Vagina (tissue), 2 donors: Measurements from ENCODE around the gene ZNF558. TPM values are rescaled to one million over a fixed set of nuclear protein-coding genes. Genes with fewer than 3 reads are reported as not detected.

ENCODE experiments used
- DNase-seq, 2 donors: peaks; one replicate each; pipeline ENCODE4 v3.0.0-alpha.2; 2017; ENCODE audit errors: extremely low spot score in 2 of 2
- H3K27ac ChIP-seq: fragments of 200-600 bp; sonication (generic); one replicate; pipeline ENCODE4 v1.5.1; 2019
- H3K27me3 ChIP-seq: fragments of 200-600 bp; sonication (generic); one replicate; pipeline ENCODE4 v1.5.1; 2019
- H3K36me3 ChIP-seq, 2 donors: fragments of 200-600 bp; sonication (generic); one replicate each; pipeline ENCODE4 v1.5.1; 2017 to 2019
- H3K4me1 ChIP-seq: fragments of 200-600 bp; sonication (generic); one replicate; pipeline ENCODE4 v1.5.1; 2019
- H3K4me3 ChIP-seq, 2 donors: fragments of 200-600 bp; sonication (generic); 1 replicate in 1 of 2; 2 replicates in 1 of 2; pipeline ENCODE4 v1.5.1; 2016 to 2019
- H3K9me3 ChIP-seq: fragments of 200-600 bp; sonication (generic); one replicate; pipeline ENCODE4 v1.5.1; 2019
- CTCF ChIP-seq, 3 experiments: fragments of 450-650 bp in 2 of 3; fragments of 200-600 bp in 1 of 3; sonication (generic) in 1 of 3; IDR thresholded peaks; one replicate each; pipeline ENCODE4 v1.5.1; 2017 to 2019; ENCODE audit warnings: antibody characterized with exemption in 3 of 3, mild to moderate bottlenecking in 2 of 3, moderate library complexity in 2 of 3
- POLR2A ChIP-seq, 2 donors: fragments of 450-650 bp; IDR thresholded peaks; one replicate each; pipeline ENCODE4 v1.6.1; 2017; ENCODE audit warnings: antibody characterized with exemption in 2 of 2, mild to moderate bottlenecking in 2 of 2, moderate library complexity in 2 of 2
- POLR2AphosphoS5 ChIP-seq, 2 donors: sonication (generic); formaldehyde crosslinking; IDR thresholded peaks; one replicate each; pipeline ENCODE4 v1.9.0; 2017; ENCODE audit warnings: antibody characterized with exemption in 2 of 2, mild to moderate bottlenecking in 2 of 2, low read depth in 1 of 2; ENCODE audit not compliant: insufficient read depth in 1 of 2
- intact Hi-C: fragments of 100-400 bp; cut with DNase I; formaldehyde crosslinking; loops from one replicate; pipeline ENCODE4 v1.15.1; 2023
- total RNA-seq: library from RNA; depleted of rRNA; stranded (reverse); fragments of >200 nt; gene quantifications from one replicate; pipeline ENCODE4 v1.2.3, GENCODE V29; 2016

ZNF558 gene
- total RNA-seq, 1 donor from 2014 or later = 23.8 TPM

GRCh38 chr19:8866344-8866743, 34.2 kb upstream of the ZNF558 start:
- no peaks in the 10 kb centered on the region for H3K9me3 ChIP-seq
- H3K36me3 ChIP-seq = no peaks in the 10 kb centered on the region
- H3K27ac ChIP-seq = no peak overlapping the region
- H3K4me1 ChIP-seq = no peaks in the 10 kb centered on the region
- intact Hi-C loops = no loop called here
- TF ChIP-seq CTCF (IDR thresholded peaks at IDR 0.05) = no peak
- no peak overlapping the region for H3K4me3 ChIP-seq
- no peaks in the 10 kb centered on the region for H3K27me3 ChIP-seq
- no peak for DNase-seq

GRCh38 chr19:8858260-8858659, 26.2 kb upstream of the ZNF558 start:
- Histone ChIP-seq H3K9me3 (no peaks in the 10 kb centered on the region), H3K27me3 (no peaks in the 10 kb centered on the region), H3K4me1 (no peaks in the 10 kb centered on the region), H3K36me3 (no peaks in the 10 kb centered on the region), H3K4me3 (no peak overlapping the region), H3K27ac (no peak overlapping the region)
- intact Hi-C loops = no loop called here
- DNase-seq = no peak
- TF ChIP-seq POLR2AphosphoS5 (IDR thresholded peaks at IDR 0.05; ENCODE audit: insufficient read depth in 1 of 2, low read depth in 1 of 2) = no peak
- TF ChIP-seq CTCF (IDR thresholded peaks at IDR 0.05) = no peak
- no peak for TF ChIP-seq POLR2A (IDR thresholded peaks at IDR 0.05)

- Histone ChIP-seq H3K4me1 (no peaks in the 10 kb centered on the region), H3K27me3 (no peaks in the 10 kb centered on the region), H3K9me3 (no peaks in the 10 kb centered on the region), H3K36me3 (no peaks in the 10 kb centered on the region), H3K27ac (no peak overlapping the region), H3K4me3 (no peak overlapping the region)
- intact Hi-C loops = no loop called here
- DNase-seq = no peak
- TF ChIP-seq POLR2A (IDR thresholded peaks at IDR 0.05) = no peak
- no peak for TF ChIP-seq POLR2AphosphoS5 (IDR thresholded peaks at IDR 0.05; ENCODE audit: insufficient read depth in 1 of 2, low read depth in 1 of 2)
- no peak for TF ChIP-seq CTCF (IDR thresholded peaks at IDR 0.05)
These were observed 18.4 kb upstream of the ZNF558 start for GRCh38 chr19:8850488-8850887.

GRCh38 chr19:8849232-8849631, 17.1 kb upstream of the ZNF558 start:
- no peak overlapping the region for H3K4me3 ChIP-seq
- no peak for DNase-seq
- no peaks in the 10 kb centered on the region for H3K9me3 ChIP-seq
- no peak overlapping the region for H3K27ac ChIP-seq
- TF ChIP-seq POLR2A (IDR thresholded peaks at IDR 0.05) (no peak), CTCF (IDR thresholded peaks at IDR 0.05) (no peak)
- H3K4me1 ChIP-seq = no peaks in the 10 kb centered on the region
- no peaks in the 10 kb centered on the region for H3K27me3 ChIP-seq
- intact Hi-C loops = no loop called here
- no peaks in the 10 kb centered on the region for H3K36me3 ChIP-seq

GRCh38 chr19:8846819-8847218, 14.7 kb upstream of the ZNF558 start:
- TF ChIP-seq POLR2A (IDR thresholded peaks at IDR 0.05) = no peak
- TF ChIP-seq CTCF (IDR thresholded peaks at IDR 0.05) = no peak
- no peak for TF ChIP-seq POLR2AphosphoS5 (IDR thresholded peaks at IDR 0.05; ENCODE audit: insufficient read depth in 1 of 2, low read depth in 1 of 2)

More at GRCh38 chr19:8846819-8847218, 14.7 kb upstream of the ZNF558 start:
- Histone ChIP-seq H3K9me3 (no peaks in the 10 kb centered on the region), H3K27ac (no peak overlapping the region), H3K27me3 (no peaks in the 10 kb centered on the region), H3K4me1 (no peaks in the 10 kb centered on the region), H3K4me3 (no peak overlapping the region), H3K36me3 (no peaks in the 10 kb centered on the region)
- DNase-seq = no peak
- intact Hi-C loops = no loop called here
